ENCODE measurements around the gene FLT3LG. TPM values are rescaled to one million over a fixed set of nuclear protein-coding genes. Genes with fewer than 3 reads are reported as not detected.

The FLT3LG gene
- total and polyA plus RNA-seq, 9 of the 15 experiments (the other 6 are each of a cell fraction or from before 2014, with no cell fraction given), result 0.31 to 6.4 (median 1.1) TPM

DNA sequence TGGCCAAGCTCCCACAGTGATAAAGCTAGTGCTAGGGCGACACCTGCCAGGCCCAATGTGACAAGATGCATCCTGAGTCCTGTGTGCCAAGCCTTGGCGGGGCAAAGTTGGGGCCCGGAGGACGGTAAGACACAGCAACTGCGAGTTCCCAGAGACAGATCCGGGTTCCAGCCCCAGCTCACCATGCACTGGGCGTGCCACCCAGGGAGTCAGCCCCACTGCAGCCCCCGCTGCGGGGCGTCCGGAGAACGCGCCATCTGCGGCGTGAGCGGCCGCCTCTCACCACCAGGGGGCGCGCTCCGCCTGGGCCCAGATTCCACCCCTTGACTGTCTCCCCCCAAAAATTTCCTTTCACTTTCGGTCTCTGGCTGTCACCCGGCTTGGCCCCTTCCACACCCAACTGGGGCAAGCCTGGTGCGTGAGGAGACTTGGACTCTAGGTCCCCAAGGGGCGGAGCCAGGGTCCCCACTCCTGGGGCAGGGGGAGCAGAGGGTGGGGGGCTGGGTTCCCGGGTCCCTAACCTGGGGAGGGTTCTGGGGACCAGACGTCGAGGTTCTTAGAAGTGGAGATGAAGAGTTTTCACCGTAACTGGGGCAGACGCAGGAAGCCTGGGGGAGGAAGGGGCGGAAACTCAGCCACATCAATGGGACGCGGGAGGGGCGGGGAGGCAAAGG is at the start of gene FLT3LG (continued):
- TF ChIP-seq POLR2AphosphoS5 (IDR thresholded peaks at IDR 0.05; ENCODE audit: control insufficient read depth, insufficient read depth, low read depth, low read length), result no peak
- TF ChIP-seq ATF7 (IDR thresholded peaks at IDR 0.05), result peak; percentile 68; the same call in 1 of the 2 replicates
- TF ChIP-seq, protein P1, sequence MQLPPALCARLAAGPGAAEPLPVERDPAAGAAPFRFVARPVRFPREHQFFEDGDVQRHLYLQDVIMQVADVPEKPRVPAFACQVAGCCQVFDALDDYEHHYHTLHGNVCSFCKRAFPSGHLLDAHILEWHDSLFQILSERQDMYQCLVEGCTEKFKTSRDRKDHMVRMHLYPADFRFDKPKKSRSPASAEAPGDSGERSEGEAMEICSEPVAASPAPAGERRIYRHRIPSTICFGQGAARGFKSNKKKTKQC (CRISPR knock-in tag; IDR thresholded peaks at IDR 0.05), result no peak
- TF ChIP-seq FOXM1 (IDR thresholded peaks at IDR 0.05; ENCODE audit: low read depth), result peak; percentile 65
- no peak for TF ChIP-seq FOXM1 (CRISPR knock-in tag; IDR thresholded peaks at IDR 0.05; ENCODE audit: low read depth)
- no peak for TF ChIP-seq POLR3G (IDR thresholded peaks at IDR 0.05; ENCODE audit: extremely low read depth, insufficient read length, insufficient replicate concordance)
- no peak for TF ChIP-seq FOS (IDR thresholded peaks at IDR 0.05; ENCODE audit: extremely low read depth, insufficient read length)
- TF ChIP-seq, protein P2, sequence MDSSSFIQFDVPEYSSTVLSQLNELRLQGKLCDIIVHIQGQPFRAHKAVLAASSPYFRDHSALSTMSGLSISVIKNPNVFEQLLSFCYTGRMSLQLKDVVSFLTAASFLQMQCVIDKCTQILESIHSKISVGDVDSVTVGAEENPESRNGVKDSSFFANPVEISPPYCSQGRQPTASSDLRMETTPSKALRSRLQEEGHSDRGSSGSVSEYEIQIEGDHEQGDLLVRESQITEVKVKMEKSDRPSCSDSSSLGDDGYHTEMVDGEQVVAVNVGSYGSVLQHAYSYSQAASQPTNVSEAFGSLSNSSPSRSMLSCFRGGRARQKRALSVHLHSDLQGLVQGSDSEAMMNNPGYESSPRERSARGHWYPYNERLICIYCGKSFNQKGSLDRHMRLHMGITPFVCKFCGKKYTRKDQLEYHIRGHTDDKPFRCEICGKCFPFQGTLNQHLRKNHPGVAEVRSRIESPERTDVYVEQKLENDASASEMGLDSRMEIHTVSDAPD (CRISPR knock-in tag; IDR thresholded peaks at IDR 0.05), result no peak
- TF ChIP-seq SREBF2 (CRISPR knock-in tag; IDR thresholded peaks at IDR 0.05), result no peak
- no peak for TF ChIP-seq FOXK2 (conservative IDR thresholded peaks at IDR 0.05 in 1 of 2, IDR thresholded peaks at IDR 0.05 in 1 of 2; ENCODE audit: low read depth in 2 of 2)
- no peak for TF ChIP-seq FOXA3 (CRISPR knock-in tag; conservative IDR thresholded peaks at IDR 0.05 in 1 of 2, IDR thresholded peaks at IDR 0.05 in 1 of 2)
- no peak for TF ChIP-seq ZSCAN29 (IDR thresholded peaks at IDR 0.05)
- TF ChIP-seq ZNF124 (CRISPR knock-in tag; IDR thresholded peaks at IDR 0.05), result no peak
- TF ChIP-seq, protein P3, sequence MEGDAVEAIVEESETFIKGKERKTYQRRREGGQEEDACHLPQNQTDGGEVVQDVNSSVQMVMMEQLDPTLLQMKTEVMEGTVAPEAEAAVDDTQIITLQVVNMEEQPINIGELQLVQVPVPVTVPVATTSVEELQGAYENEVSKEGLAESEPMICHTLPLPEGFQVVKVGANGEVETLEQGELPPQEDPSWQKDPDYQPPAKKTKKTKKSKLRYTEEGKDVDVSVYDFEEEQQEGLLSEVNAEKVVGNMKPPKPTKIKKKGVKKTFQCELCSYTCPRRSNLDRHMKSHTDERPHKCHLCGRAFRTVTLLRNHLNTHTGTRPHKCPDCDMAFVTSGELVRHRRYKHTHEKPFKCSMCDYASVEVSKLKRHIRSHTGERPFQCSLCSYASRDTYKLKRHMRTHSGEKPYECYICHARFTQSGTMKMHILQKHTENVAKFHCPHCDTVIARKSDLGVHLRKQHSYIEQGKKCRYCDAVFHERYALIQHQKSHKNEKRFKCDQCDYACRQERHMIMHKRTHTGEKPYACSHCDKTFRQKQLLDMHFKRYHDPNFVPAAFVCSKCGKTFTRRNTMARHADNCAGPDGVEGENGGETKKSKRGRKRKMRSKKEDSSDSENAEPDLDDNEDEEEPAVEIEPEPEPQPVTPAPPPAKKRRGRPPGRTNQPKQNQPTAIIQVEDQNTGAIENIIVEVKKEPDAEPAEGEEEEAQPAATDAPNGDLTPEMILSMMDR (IDR thresholded peaks at IDR 0.05 in 2 of 3, conservative IDR thresholded peaks at IDR 0.05 in 1 of 3; ENCODE audit: insufficient read depth in 2 of 3, low read depth in 1 of 3, low read length in 3 of 3), result peak; percentile 94 to 97 (median 96)
- TF ChIP-seq ZNF77 (CRISPR knock-in tag; IDR thresholded peaks at IDR 0.05), result no peak
- TF ChIP-seq TEAD4 (IDR thresholded peaks at IDR 0.05; ENCODE audit: low read length), result 0 out of 2 replicates have a peak, but pooled peaks have one; percentile 29
- TF ChIP-seq TEAD4 (CRISPR knock-in tag; IDR thresholded peaks at IDR 0.05; ENCODE audit: borderline replicate concordance), result no peak
- TF ChIP-seq, protein P4, sequence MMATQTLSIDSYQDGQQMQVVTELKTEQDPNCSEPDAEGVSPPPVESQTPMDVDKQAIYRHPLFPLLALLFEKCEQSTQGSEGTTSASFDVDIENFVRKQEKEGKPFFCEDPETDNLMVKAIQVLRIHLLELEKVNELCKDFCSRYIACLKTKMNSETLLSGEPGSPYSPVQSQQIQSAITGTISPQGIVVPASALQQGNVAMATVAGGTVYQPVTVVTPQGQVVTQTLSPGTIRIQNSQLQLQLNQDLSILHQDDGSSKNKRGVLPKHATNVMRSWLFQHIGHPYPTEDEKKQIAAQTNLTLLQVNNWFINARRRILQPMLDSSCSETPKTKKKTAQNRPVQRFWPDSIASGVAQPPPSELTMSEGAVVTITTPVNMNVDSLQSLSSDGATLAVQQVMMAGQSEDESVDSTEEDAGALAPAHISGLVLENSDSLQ (IDR thresholded peaks at IDR 0.05), result 0 out of 2 replicates have a peak, but pooled peaks have one; percentile 45
- no peak for TF ChIP-seq SUPT5H (IDR thresholded peaks at IDR 0.05)
- TF ChIP-seq HCFC1 (IDR thresholded peaks at IDR 0.05; ENCODE audit: low read depth, low read length), result peak; percentile 68
- no peak for TF ChIP-seq C11orf30 (IDR thresholded peaks at IDR 0.05; ENCODE audit: low read depth)
- TF ChIP-seq PHF20 (IDR thresholded peaks at IDR 0.05; ENCODE audit: partially characterized antibody), result no peak
- TF ChIP-seq IRF2 (CRISPR knock-in tag; IDR thresholded peaks at IDR 0.05), result peak; percentile 95
- no peak for TF ChIP-seq POLR2H (tag; IDR thresholded peaks at IDR 0.05; ENCODE audit: low read depth)
- TF ChIP-seq ZNF316 (IDR thresholded peaks at IDR 0.05), result no peak
- no peak for TF ChIP-seq NR2F6 (CRISPR knock-in tag; IDR thresholded peaks at IDR 0.05)
- no peak for TF ChIP-seq HNRNPL (IDR thresholded peaks at IDR 0.05; ENCODE audit: low read depth, low read length)
